ENCODE data around the gene HMMR. TPM values are rescaled to one million over a fixed set of nuclear protein-coding genes. Genes with fewer than 3 reads are reported as not detected.
"Not testable (repeated sequence)": the region's sequence is repeated elsewhere in the genome, so short reads cannot be mapped to it uniquely, and the experiment has no call there.

The HMMR gene
- total and polyA plus RNA-seq, 7 donors: 1.1 to 18.1 (median 3.0) TPM; not detected in 2

GRCh38 chr5:163531272-163531671 lies 70.8 kb downstream of the HMMR start:
- no peak for DNase-seq
- H3K27me3 ChIP-seq: no peaks in the 10 kb centered on the region
- no peaks in the 10 kb centered on the region for H3K36me3 ChIP-seq
- H3K9me3 ChIP-seq: no peaks in the 10 kb centered on the region
- no peak overlapping the region for H3K4me3 ChIP-seq
- no peaks in the 10 kb centered on the region for H3K4me1 ChIP-seq
- intact Hi-C loops (cut with DNase I): no loop called here
- H3K27ac ChIP-seq: no peak overlapping the region
- WGBS, 2 donors: 62 to 71% methylated on average over 3 of the region's 3 CpGs
- TF ChIP-seq POLR2A (IDR thresholded peaks at IDR 0.05) (no peak), EP300 (IDR thresholded peaks at IDR 0.05) (no peak), POLR2AphosphoS5 (IDR thresholded peaks at IDR 0.05) (no peak)
- TF ChIP-seq, protein P1, sequence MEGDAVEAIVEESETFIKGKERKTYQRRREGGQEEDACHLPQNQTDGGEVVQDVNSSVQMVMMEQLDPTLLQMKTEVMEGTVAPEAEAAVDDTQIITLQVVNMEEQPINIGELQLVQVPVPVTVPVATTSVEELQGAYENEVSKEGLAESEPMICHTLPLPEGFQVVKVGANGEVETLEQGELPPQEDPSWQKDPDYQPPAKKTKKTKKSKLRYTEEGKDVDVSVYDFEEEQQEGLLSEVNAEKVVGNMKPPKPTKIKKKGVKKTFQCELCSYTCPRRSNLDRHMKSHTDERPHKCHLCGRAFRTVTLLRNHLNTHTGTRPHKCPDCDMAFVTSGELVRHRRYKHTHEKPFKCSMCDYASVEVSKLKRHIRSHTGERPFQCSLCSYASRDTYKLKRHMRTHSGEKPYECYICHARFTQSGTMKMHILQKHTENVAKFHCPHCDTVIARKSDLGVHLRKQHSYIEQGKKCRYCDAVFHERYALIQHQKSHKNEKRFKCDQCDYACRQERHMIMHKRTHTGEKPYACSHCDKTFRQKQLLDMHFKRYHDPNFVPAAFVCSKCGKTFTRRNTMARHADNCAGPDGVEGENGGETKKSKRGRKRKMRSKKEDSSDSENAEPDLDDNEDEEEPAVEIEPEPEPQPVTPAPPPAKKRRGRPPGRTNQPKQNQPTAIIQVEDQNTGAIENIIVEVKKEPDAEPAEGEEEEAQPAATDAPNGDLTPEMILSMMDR (IDR thresholded peaks at IDR 0.05): no peak

DNA sequence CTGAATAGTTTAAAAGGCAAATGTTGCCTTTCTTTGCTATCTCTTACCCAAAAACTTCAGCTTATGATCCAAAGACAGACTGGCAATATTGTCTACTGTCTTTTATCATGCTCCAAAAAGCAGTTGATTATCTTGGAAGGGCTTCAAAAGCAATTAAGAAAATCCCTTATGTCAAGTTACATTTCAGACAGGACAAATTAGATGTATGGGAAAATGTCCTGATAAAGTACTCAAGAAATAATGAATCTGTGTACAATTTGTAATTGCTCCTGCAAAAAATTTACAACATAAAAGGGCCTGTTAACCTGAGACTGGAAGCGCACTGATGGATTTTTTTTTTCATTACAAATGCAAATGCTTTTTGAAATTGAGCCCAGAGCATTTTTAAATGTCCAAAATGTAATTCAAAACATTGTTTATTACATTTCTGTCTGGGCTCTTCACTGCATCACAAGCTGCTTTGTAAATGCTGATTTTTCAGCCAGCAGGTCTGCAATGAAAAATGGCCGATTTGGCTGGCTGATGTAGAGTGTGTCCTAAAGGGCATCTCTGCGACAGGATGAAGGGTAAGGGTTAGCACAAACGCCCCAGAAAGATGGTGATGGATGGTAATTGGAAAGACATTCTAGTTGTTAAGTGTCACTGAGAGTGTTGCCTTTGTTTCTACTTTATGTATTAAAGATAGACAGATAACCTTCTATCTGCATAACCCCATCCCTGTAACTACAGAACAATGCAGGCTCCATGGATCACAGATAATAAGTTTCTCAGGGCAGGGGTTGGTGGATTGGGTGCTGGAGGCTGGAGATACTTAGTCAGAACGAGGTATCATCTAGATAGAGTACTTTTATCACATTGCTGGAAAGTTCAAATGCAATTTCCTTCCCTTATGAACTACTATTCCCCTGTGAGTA lies 72.0 kb downstream of the HMMR start:
- no peak overlapping the region for H3K27ac ChIP-seq
- DNase-seq: no peak
- no peaks in the 10 kb centered on the region for H3K4me1 ChIP-seq
- intact Hi-C loops (cut with DNase I): no loop called here
- 51 to 76% methylated on average over 5 of the region's 5 CpGs for WGBS, 2 donors
- no peaks in the 10 kb centered on the region for H3K9me3 ChIP-seq
- TF ChIP-seq, protein P1 (IDR thresholded peaks at IDR 0.05): no peak
- TF ChIP-seq POLR2AphosphoS5 (IDR thresholded peaks at IDR 0.05) (no peak), POLR2A (IDR thresholded peaks at IDR 0.05) (no peak), EP300 (IDR thresholded peaks at IDR 0.05) (no peak)
- no peaks in the 10 kb centered on the region for H3K36me3 ChIP-seq
- H3K4me3 ChIP-seq: no peak overlapping the region
- H3K27me3 ChIP-seq: no peaks in the 10 kb centered on the region

GRCh38 chr5:163533223-163533622 lies 72.8 kb downstream of the HMMR start:
- WGBS, 2 donors: 80 to 86% methylated on average over 2 of the region's 2 CpGs
- H3K36me3 ChIP-seq: no peaks in the 10 kb centered on the region
- intact Hi-C loops (cut with DNase I): no loop called here

GRCh38 chr5:163534492-163535094 lies 74.2 kb downstream of the HMMR start:
- Histone ChIP-seq H3K4me3 (no peak overlapping the region), H3K4me1 (no peaks in the 10 kb centered on the region), H3K36me3 (no peaks in the 10 kb centered on the region), H3K27ac (no peak overlapping the region), H3K27me3 (no peaks in the 10 kb centered on the region), H3K9me3 (no peaks in the 10 kb centered on the region)
- TF ChIP-seq EP300 (IDR thresholded peaks at IDR 0.05) (no peak), POLR2AphosphoS5 (IDR thresholded peaks at IDR 0.05) (no peak), POLR2A (IDR thresholded peaks at IDR 0.05) (no peak)
- TF ChIP-seq, protein P1 (IDR thresholded peaks at IDR 0.05): no peak
- no peak for DNase-seq
- WGBS, 2 donors: 14 to 49% methylated on average over 2 of the region's 2 CpGs
- intact Hi-C loops (cut with DNase I): no loop called here

More at GRCh38 chr5:163533223-163533622, 72.8 kb downstream of the HMMR start:
- Histone ChIP-seq H3K4me3 (no peak overlapping the region), H3K27me3 (no peaks in the 10 kb centered on the region), H3K4me1 (no peaks in the 10 kb centered on the region), H3K9me3 (no peaks in the 10 kb centered on the region), H3K27ac (no peak overlapping the region)
- TF ChIP-seq POLR2AphosphoS5 (IDR thresholded peaks at IDR 0.05): no peak
- no peak for TF ChIP-seq EP300 (IDR thresholded peaks at IDR 0.05)
- DNase-seq: no peak

GRCh38 chr5:163535290-163535689 lies 74.9 kb downstream of the HMMR start:
- TF ChIP-seq POLR2A (IDR thresholded peaks at IDR 0.05): no peak
- no peak for TF ChIP-seq POLR2AphosphoS5 (IDR thresholded peaks at IDR 0.05)
- no peak for TF ChIP-seq EP300 (IDR thresholded peaks at IDR 0.05)
- TF ChIP-seq, protein P1 (IDR thresholded peaks at IDR 0.05): no peak
- WGBS, 2 donors: 18 to 54% methylated on average over 3 of the region's 3 CpGs

GRCh38 chr5:163536442-163536841 lies 76.0 kb downstream of the HMMR start:
- DNase-seq; H3K4me3 ChIP-seq; H3K36me3 ChIP-seq; H3K9me3 ChIP-seq; intact Hi-C loops (cut with DNase I); H3K4me1 ChIP-seq; H3K27ac ChIP-seq; H3K27me3 ChIP-seq: not testable (repeated sequence)
- WGBS, 2 donors: 94 to 97% methylated on average over 3 of the region's 3 CpGs

More at GRCh38 chr5:163535290-163535689, 74.9 kb downstream of the HMMR start:
- no peaks in the 10 kb centered on the region for H3K9me3 ChIP-seq
- DNase-seq: no peak
- no peaks in the 10 kb centered on the region for H3K4me1 ChIP-seq
- H3K4me3 ChIP-seq: no peak overlapping the region
- no peak overlapping the region for H3K27ac ChIP-seq
- intact Hi-C loops (cut with DNase I): no loop called here
- no peaks in the 10 kb centered on the region for H3K27me3 ChIP-seq
- no peaks in the 10 kb centered on the region for H3K36me3 ChIP-seq

Measured in sigmoid colon (tissue), 7 donors.